ENCODE measurements around the gene P4HB.
A peak's percentile ranks its signal among the peaks of the same experiment; 100 is the strongest.

The P4HB gene

DNA sequence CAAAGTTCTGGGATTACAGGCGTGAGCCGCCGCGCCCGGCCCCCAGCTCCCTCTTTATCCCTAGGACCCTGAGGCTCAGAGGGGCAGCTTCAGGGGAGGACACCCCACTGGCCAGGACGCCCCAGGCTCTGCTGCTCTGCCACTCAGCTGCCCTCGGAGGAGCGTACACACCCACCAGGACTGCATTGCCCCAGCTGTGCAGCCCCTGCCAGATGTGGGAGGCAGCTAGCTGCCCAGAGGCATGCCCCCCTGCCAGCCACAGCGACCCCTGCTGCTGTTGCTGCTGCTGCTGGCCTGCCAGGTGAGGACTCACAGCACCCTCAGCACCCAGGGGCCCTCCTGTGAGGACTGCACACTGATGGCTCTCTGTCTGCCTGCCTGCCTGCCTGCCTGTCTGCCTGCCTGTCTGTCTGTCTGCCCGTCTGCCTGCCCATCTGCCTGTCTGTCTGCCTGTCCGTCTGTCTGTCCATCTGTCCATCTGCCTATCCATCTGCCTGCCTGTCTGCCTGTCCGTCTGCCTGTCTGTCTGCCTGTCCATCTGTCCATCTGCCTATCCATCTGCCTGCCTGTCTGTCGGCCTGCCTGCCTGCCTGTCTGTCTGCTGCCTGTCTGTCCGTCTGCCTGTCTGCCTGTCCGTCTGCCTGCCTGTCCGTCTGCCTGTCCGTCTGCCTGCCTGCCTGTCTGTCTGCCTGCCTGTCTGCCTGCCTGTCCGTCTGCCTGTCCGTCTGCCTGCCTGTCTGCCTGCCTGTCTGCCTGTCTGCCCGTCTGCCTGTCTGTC lies 51.4 kb downstream of the P4HB start:
- ATAC-seq: peak; percentile 39
- no peak for TF ChIP-seq BACH2 (CRISPR knock-in tag; IDR thresholded peaks at IDR 0.05; ENCODE audit: borderline replicate concordance)
- TF ChIP-seq CSDC2 (CRISPR knock-in tag; IDR thresholded peaks at IDR 0.05): no peak
- TF ChIP-seq TCF4 (CRISPR knock-in tag; IDR thresholded peaks at IDR 0.05; ENCODE audit: borderline replicate concordance): no peak
- no peak for TF ChIP-seq ZNF8 (CRISPR knock-in tag; IDR thresholded peaks at IDR 0.05)
- TF ChIP-seq CREB5 (CRISPR knock-in tag; IDR thresholded peaks at IDR 0.05; ENCODE audit: low read depth): no peak
- TF ChIP-seq TOX (CRISPR knock-in tag; IDR thresholded peaks at IDR 0.05; ENCODE audit: borderline replicate concordance): no peak
- no peak for TF ChIP-seq ESRRG (CRISPR knock-in tag; IDR thresholded peaks at IDR 0.05)
- TF ChIP-seq PATZ1 (CRISPR knock-in tag; IDR thresholded peaks at IDR 0.05; ENCODE audit: borderline replicate concordance): no peak
- no peak for TF ChIP-seq RARB (CRISPR knock-in tag; IDR thresholded peaks at IDR 0.05)
- no peak for TF ChIP-seq ZNF565 (CRISPR knock-in tag; conservative IDR thresholded peaks at IDR 0.05; ENCODE audit: low read depth)
- no peak for TF ChIP-seq ZC3H10 (CRISPR knock-in tag; IDR thresholded peaks at IDR 0.05)

- TF ChIP-seq ZNF565 (CRISPR knock-in tag; conservative IDR thresholded peaks at IDR 0.05; ENCODE audit: low read depth) (no peak), ZNF70 (CRISPR knock-in tag; IDR thresholded peaks at IDR 0.05) (no peak), ESRRG (CRISPR knock-in tag; IDR thresholded peaks at IDR 0.05) (no peak), SNAI2 (CRISPR knock-in tag; IDR thresholded peaks at IDR 0.05) (no peak), TCF4 (CRISPR knock-in tag; IDR thresholded peaks at IDR 0.05; ENCODE audit: borderline replicate concordance) (no peak), PATZ1 (CRISPR knock-in tag; IDR thresholded peaks at IDR 0.05; ENCODE audit: borderline replicate concordance) (no peak), TOX (CRISPR knock-in tag; IDR thresholded peaks at IDR 0.05; ENCODE audit: borderline replicate concordance) (no peak), ISL1 (CRISPR knock-in tag; IDR thresholded peaks at IDR 0.05) (no peak), BACH2 (CRISPR knock-in tag; IDR thresholded peaks at IDR 0.05; ENCODE audit: borderline replicate concordance) (no peak), PPARA (CRISPR knock-in tag; IDR thresholded peaks at IDR 0.05; ENCODE audit: borderline replicate concordance) (no peak), GLIS3 (CRISPR knock-in tag; IDR thresholded peaks at IDR 0.05) (no peak), RARB (CRISPR knock-in tag; IDR thresholded peaks at IDR 0.05) (no peak), ZFP30 (CRISPR knock-in tag; IDR thresholded peaks at IDR 0.05) (no peak), CREB5 (CRISPR knock-in tag; IDR thresholded peaks at IDR 0.05; ENCODE audit: low read depth) (no peak), ZFP3 (CRISPR knock-in tag; IDR thresholded peaks at IDR 0.05) (no peak)
- TF ChIP-seq, protein P1, sequence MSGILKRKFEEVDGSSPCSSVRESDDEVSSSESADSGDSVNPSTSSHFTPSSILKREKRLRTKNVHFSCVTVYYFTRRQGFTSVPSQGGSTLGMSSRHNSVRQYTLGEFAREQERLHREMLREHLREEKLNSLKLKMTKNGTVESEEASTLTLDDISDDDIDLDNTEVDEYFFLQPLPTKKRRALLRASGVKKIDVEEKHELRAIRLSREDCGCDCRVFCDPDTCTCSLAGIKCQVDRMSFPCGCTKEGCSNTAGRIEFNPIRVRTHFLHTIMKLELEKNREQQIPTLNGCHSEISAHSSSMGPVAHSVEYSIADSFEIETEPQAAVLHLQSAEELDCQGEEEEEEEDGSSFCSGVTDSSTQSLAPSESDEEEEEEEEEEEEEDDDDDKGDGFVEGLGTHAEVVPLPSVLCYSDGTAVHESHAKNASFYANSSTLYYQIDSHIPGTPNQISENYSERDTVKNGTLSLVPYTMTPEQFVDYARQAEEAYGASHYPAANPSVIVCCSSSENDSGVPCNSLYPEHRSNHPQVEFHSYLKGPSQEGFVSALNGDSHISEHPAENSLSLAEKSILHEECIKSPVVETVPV (CRISPR knock-in tag; IDR thresholded peaks at IDR 0.05): no peak
- ATAC-seq: peak; percentile 5; the same call in 2 of the 3 replicates
These were observed 52.5 kb downstream of the P4HB start for GRCh38 chr17:81807839-81808238.

GRCh38 chr17:81807210-81807719 lies 53.1 kb downstream of the P4HB start:
- TF ChIP-seq ZNF565 (CRISPR knock-in tag; conservative IDR thresholded peaks at IDR 0.05; ENCODE audit: low read depth) (no peak), TOX (CRISPR knock-in tag; IDR thresholded peaks at IDR 0.05; ENCODE audit: borderline replicate concordance) (no peak), ZNF70 (CRISPR knock-in tag; IDR thresholded peaks at IDR 0.05) (no peak), ZNF8 (CRISPR knock-in tag; IDR thresholded peaks at IDR 0.05) (no peak), PPARA (CRISPR knock-in tag; IDR thresholded peaks at IDR 0.05; ENCODE audit: borderline replicate concordance) (no peak), ZFP3 (CRISPR knock-in tag; IDR thresholded peaks at IDR 0.05) (no peak), SNAI2 (CRISPR knock-in tag; IDR thresholded peaks at IDR 0.05) (no peak), BACH2 (CRISPR knock-in tag; IDR thresholded peaks at IDR 0.05; ENCODE audit: borderline replicate concordance) (no peak), ESRRG (CRISPR knock-in tag; IDR thresholded peaks at IDR 0.05) (no peak), GLIS3 (CRISPR knock-in tag; IDR thresholded peaks at IDR 0.05) (no peak), CREB5 (CRISPR knock-in tag; IDR thresholded peaks at IDR 0.05; ENCODE audit: low read depth) (no peak), RARB (CRISPR knock-in tag; IDR thresholded peaks at IDR 0.05) (no peak)
- TF ChIP-seq, protein P2, sequence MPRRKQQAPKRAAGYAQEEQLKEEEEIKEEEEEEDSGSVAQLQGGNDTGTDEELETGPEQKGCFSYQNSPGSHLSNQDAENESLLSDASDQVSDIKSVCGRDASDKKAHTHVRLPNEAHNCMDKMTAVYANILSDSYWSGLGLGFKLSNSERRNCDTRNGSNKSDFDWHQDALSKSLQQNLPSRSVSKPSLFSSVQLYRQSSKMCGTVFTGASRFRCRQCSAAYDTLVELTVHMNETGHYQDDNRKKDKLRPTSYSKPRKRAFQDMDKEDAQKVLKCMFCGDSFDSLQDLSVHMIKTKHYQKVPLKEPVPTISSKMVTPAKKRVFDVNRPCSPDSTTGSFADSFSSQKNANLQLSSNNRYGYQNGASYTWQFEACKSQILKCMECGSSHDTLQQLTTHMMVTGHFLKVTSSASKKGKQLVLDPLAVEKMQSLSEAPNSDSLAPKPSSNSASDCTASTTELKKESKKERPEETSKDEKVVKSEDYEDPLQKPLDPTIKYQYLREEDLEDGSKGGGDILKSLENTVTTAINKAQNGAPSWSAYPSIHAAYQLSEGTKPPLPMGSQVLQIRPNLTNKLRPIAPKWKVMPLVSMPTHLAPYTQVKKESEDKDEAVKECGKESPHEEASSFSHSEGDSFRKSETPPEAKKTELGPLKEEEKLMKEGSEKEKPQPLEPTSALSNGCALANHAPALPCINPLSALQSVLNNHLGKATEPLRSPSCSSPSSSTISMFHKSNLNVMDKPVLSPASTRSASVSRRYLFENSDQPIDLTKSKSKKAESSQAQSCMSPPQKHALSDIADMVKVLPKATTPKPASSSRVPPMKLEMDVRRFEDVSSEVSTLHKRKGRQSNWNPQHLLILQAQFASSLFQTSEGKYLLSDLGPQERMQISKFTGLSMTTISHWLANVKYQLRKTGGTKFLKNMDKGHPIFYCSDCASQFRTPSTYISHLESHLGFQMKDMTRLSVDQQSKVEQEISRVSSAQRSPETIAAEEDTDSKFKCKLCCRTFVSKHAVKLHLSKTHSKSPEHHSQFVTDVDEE (CRISPR knock-in tag; IDR thresholded peaks at IDR 0.05): no peak
- TF ChIP-seq, protein P1 (CRISPR knock-in tag; IDR thresholded peaks at IDR 0.05): no peak
- ATAC-seq: peak; percentile 8

Measured in SK-N-SH treated with all-trans-retinoic acid at 6 μM for 48 hours (cell line).